Activated T-cell treated with anti-CD3 and anti-CD28 coated beads, Interleukin-2, amount 50 U/mL, for 72 hours (primary cell): ENCODE measurements around the gene ADAMTS10. TPM values are rescaled to one million over a fixed set of nuclear protein-coding genes. Genes with fewer than 3 reads are reported as not detected.
A peak's percentile ranks its signal among the peaks of the same experiment; 100 is the strongest.

ENCODE experiments used
- ATAC-seq, 2 donors: fragments of 150-1000 bp; cut with Tn5 transposase; replicated peaks in 1 of 2; 2 replicates each; pipeline ENCODE4 v1.10.0; 2021; ENCODE audit warnings: moderate library complexity in 2 of 2, mild to moderate bottlenecking in 1 of 2
- DNase-seq, 2 donors: peaks; one replicate each; pipeline ENCODE4 v3.0.0; 2021 to 2022; ENCODE audit warnings: mixed read lengths in 1 of 2
- H3K27ac Mint-ChIP-seq: one replicate; pipeline ENCODE4 v1.8.0; 2022; ENCODE audit warnings: mild to moderate bottlenecking, moderate library complexity, mixed read lengths
- H3K27me3 Mint-ChIP-seq: one replicate; pipeline ENCODE4 v1.8.0; 2022; ENCODE audit warnings: low read depth, mixed read lengths
- H3K36me3 Mint-ChIP-seq, 2 donors: one replicate each; pipeline ENCODE4 v1.8.0; 2022; ENCODE audit warnings: mixed read lengths in 2 of 2, mild to moderate bottlenecking in 1 of 2; ENCODE audit not compliant: insufficient read depth in 2 of 2
- H3K4me1 Mint-ChIP-seq: one replicate; pipeline ENCODE4 v1.8.0; 2022; ENCODE audit warnings: low read depth, mixed read lengths
- H3K4me3 Mint-ChIP-seq, 2 donors: one replicate each; pipeline ENCODE4 v1.8.0; 2022; ENCODE audit warnings: mild to moderate bottlenecking in 2 of 2, mixed read lengths in 2 of 2, moderate library complexity in 2 of 2
- H3K9me3 Mint-ChIP-seq, 2 donors: one replicate each; pipeline ENCODE4 v1.8.0; 2022; ENCODE audit warnings: mixed read lengths in 2 of 2
- total RNA-seq, 2 donors: library from RNA; stranded (reverse); gene quantifications; one replicate each; pipeline ENCODE4 v1.2.3, GENCODE V29; 2022

ADAMTS10 gene
- total RNA-seq, 2 donors from 2014 or later: 7.3 to 9.6 TPM

- H3K4me3 Mint-ChIP-seq: no peak overlapping the region
- no peak overlapping the region for H3K27ac Mint-ChIP-seq
- peaks cover 22% of the 10 kb centered on the region for H3K4me1 Mint-ChIP-seq
- ATAC-seq: no peak
- no peaks in the 10 kb centered on the region for H3K9me3 Mint-ChIP-seq
- H3K36me3 Mint-ChIP-seq: no peaks in the 10 kb centered on the region
- peaks cover 11% of the 10 kb centered on the region for H3K27me3 Mint-ChIP-seq
- no peak for DNase-seq
Measured at GRCh38 chr19:8616861-8617260, 6.3 kb upstream of the ADAMTS10 start.

GRCh38 chr19:8615813-8616596, 5.5 kb upstream of the ADAMTS10 start:
- peak; percentile 38 to 41 for ATAC-seq

GRCh38 chr19:8615024-8615423, 4.5 kb upstream of the ADAMTS10 start:
- peaks cover 29% of the 10 kb centered on the region for H3K4me1 Mint-ChIP-seq
- H3K4me3 Mint-ChIP-seq: no peak overlapping the region
- peaks cover 11% of the 10 kb centered on the region for H3K27me3 Mint-ChIP-seq
- H3K27ac Mint-ChIP-seq: no peak overlapping the region
- no peaks in the 10 kb centered on the region for H3K9me3 Mint-ChIP-seq
- DNase-seq (no peak), ATAC-seq (no peak)
- peaks cover under 1 to 3% of the 10 kb centered on the region in 2 donors for H3K36me3 Mint-ChIP-seq

More at GRCh38 chr19:8615813-8616596, 5.5 kb upstream of the ADAMTS10 start:
- Mint-ChIP-seq H3K9me3 (no peaks in the 10 kb centered on the region), H3K4me1 (peaks cover 26% of the 10 kb centered on the region), H3K36me3 (no peaks in the 10 kb centered on the region), H3K27me3 (peaks cover 11% of the 10 kb centered on the region), H3K4me3 (peak overlapping the region in 1 of 2 donors; percentile 26), H3K27ac (no peak overlapping the region)
- peak; percentile 59 to 71 for DNase-seq

- Mint-ChIP-seq H3K27me3 (peaks cover 11% of the 10 kb centered on the region), H3K9me3 (no peaks in the 10 kb centered on the region), H3K4me1 (peaks cover 35% of the 10 kb centered on the region), H3K4me3 (no peak overlapping the region), H3K36me3 (peaks cover 4 to 6% of the 10 kb centered on the region in 2 donors), H3K27ac (no peak overlapping the region)
- ATAC-seq: no peak
- no peak for DNase-seq
Measured at GRCh38 chr19:8614455-8614854, 3.9 kb upstream of the ADAMTS10 start.

GRCh38 chr19:8612807-8613171, 2.3 kb upstream of the ADAMTS10 start:
- peaks cover 4 to 6% of the 10 kb centered on the region in 2 donors for H3K36me3 Mint-ChIP-seq
- H3K4me3 Mint-ChIP-seq: peak overlapping the region in 1 of 2 donors; percentile 59
- ATAC-seq (no peak), DNase-seq (no peak)
- H3K9me3 Mint-ChIP-seq: no peaks in the 10 kb centered on the region
- peaks cover 11% of the 10 kb centered on the region for H3K27me3 Mint-ChIP-seq
- H3K4me1 Mint-ChIP-seq: peaks cover 49% of the 10 kb centered on the region
- no peak overlapping the region for H3K27ac Mint-ChIP-seq

- Mint-ChIP-seq H3K9me3 (no peaks in the 10 kb centered on the region), H3K4me1 (peaks cover 49% of the 10 kb centered on the region), H3K27ac (no peak overlapping the region), H3K4me3 (peak overlapping the region; percentile 31 to 59), H3K36me3 (peaks cover 4 to 6% of the 10 kb centered on the region in 2 donors), H3K27me3 (peaks cover 11% of the 10 kb centered on the region)
- DNase-seq (no peak), ATAC-seq (no peak)
Measured at GRCh38 chr19:8611877-8612806, 1.6 kb upstream of the ADAMTS10 start.

- Mint-ChIP-seq H3K4me1 (peaks cover 49% of the 10 kb centered on the region), H3K27ac (no peak overlapping the region), H3K4me3 (peak overlapping the region in 1 of 2 donors; percentile 56), H3K27me3 (peaks cover 11% of the 10 kb centered on the region), H3K36me3 (peaks cover 6% of the 10 kb centered on the region in 2 donors), H3K9me3 (no peaks in the 10 kb centered on the region)
- ATAC-seq (no peak), DNase-seq (peak in 1 of 2 donors; percentile 7)
Measured at GRCh38 chr19:8611391-8611876, 919 bp upstream of the ADAMTS10 start.

- Mint-ChIP-seq H3K4me3 (no peak overlapping the region), H3K9me3 (no peaks in the 10 kb centered on the region), H3K4me1 (peaks cover 48% of the 10 kb centered on the region), H3K27ac (no peak overlapping the region), H3K27me3 (peaks cover 10% of the 10 kb centered on the region), H3K36me3 (peaks cover 6 to 7% of the 10 kb centered on the region in 2 donors)
- ATAC-seq (no peak), DNase-seq (no peak)
Measured at GRCh38 chr19:8610936-8611300, 403 bp upstream of the ADAMTS10 start.

- H3K27me3 Mint-ChIP-seq: no peaks in the 10 kb centered on the region
- H3K27ac Mint-ChIP-seq: peak overlapping the region; percentile 7
Measured at GRCh38 chr19:8609279-8610040, 1.1 kb downstream of the ADAMTS10 start.

GRCh38 chr19:8608941-8609278, 1.6 kb downstream of the ADAMTS10 start:
- Mint-ChIP-seq H3K27ac (no peak overlapping the region), H3K9me3 (no peaks in the 10 kb centered on the region), H3K4me1 (peaks cover 38% of the 10 kb centered on the region), H3K36me3 (peaks cover 8 to 9% of the 10 kb centered on the region in 2 donors), H3K4me3 (peak overlapping the region; percentile 61 to 87), H3K27me3 (no peaks in the 10 kb centered on the region)
- ATAC-seq (no peak), DNase-seq (no peak)

More at GRCh38 chr19:8609279-8610040, 1.1 kb downstream of the ADAMTS10 start:
- Mint-ChIP-seq H3K4me1 (peaks cover 38% of the 10 kb centered on the region), H3K36me3 (peaks cover 8 to 9% of the 10 kb centered on the region in 2 donors), H3K9me3 (no peaks in the 10 kb centered on the region), H3K4me3 (peak overlapping the region; percentile 87)
- DNase-seq (peak; percentile 34 to 42), ATAC-seq (peak; percentile 45 to 63)

- no peaks in the 10 kb centered on the region for H3K9me3 Mint-ChIP-seq
- H3K27me3 Mint-ChIP-seq: no peaks in the 10 kb centered on the region
- DNase-seq (no peak), ATAC-seq (no peak)
- H3K36me3 Mint-ChIP-seq: peaks cover 8 to 11% of the 10 kb centered on the region in 2 donors
- H3K27ac Mint-ChIP-seq: no peak overlapping the region
- H3K4me1 Mint-ChIP-seq: peaks cover 32% of the 10 kb centered on the region
- H3K4me3 Mint-ChIP-seq: no peak overlapping the region
Measured at GRCh38 chr19:8607386-8607785, 3.1 kb downstream of the ADAMTS10 start.

GRCh38 chr19:8605514-8605913, 5.0 kb downstream of the ADAMTS10 start:
- H3K36me3 Mint-ChIP-seq: peaks cover 8 to 11% of the 10 kb centered on the region in 2 donors
- ATAC-seq: no peak
- H3K4me1 Mint-ChIP-seq: peaks cover 24% of the 10 kb centered on the region
- no peak overlapping the region for H3K4me3 Mint-ChIP-seq
- H3K27me3 Mint-ChIP-seq: no peaks in the 10 kb centered on the region
- no peak overlapping the region for H3K27ac Mint-ChIP-seq
- no peaks in the 10 kb centered on the region for H3K9me3 Mint-ChIP-seq
- no peak for DNase-seq
